Measurements from ENCODE around the gene DHRS11.
A peak's percentile ranks its signal among the peaks of the same experiment; 100 is the strongest.

The DHRS11 gene

GRCh38 chr17:36616061-36617029, 24.7 kb downstream of the DHRS11 start:
- no peak for DNase-seq

- DNase-seq = no peak
These were observed 26.1 kb downstream of the DHRS11 start for GRCh38 chr17:36617773-36618172.

- DNase-seq = no peak
These were observed 31.6 kb downstream of the DHRS11 start for GRCh38 chr17:36623281-36623680.

- DNase-seq = no peak
These were observed 33.5 kb downstream of the DHRS11 start for GRCh38 chr17:36625188-36625587.

GRCh38 chr17:36627101-36627500, 35.4 kb downstream of the DHRS11 start:
- DNase-seq = no peak

DNA sequence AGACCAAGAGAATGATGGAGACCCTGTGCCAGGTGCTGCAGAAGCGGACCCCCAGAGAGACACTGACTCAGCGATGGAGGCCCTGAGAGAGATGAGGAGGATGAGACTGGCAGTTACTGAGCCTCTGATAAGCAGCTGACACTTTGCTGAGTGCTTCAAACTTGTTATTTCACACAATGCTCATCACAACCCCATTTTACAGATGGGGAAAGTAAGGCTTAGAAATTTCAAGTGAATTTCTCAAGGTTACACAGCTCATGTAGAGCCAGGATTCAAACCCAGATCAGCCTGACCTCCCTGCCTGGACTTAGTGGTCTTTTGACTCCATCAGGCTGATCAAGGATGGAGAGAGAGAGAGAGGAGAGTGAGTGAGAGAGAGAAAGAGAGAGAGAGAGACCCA, 36.9 kb downstream of the DHRS11 start:
- no peak for DNase-seq

GRCh38 chr17:36629252-36629847, 37.7 kb downstream of the DHRS11 start:
- peak; percentile 70 to 75 for DNase-seq

- no peak for DNase-seq
These were observed 38.4 kb downstream of the DHRS11 start for GRCh38 chr17:36629970-36630502.

DNA sequence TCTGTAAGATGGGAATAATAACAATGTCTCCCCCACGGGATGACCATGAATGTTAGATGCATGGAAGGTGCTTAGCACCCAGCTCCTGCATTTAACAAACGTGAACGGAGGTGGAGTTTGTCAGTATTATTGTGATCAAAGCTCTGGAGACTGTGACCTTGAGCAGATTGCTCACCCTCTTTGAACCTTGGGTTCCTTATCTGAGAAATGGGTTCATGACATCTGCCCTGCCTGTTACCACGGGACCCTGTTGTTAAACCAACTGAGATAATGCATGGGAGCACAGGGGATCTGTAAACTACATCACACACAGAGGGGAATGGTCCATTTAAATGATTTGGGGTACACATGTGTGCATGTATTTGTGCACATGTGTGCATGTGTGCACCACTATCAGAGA, 39.3 kb downstream of the DHRS11 start:
- DNase-seq = no peak

DNA sequence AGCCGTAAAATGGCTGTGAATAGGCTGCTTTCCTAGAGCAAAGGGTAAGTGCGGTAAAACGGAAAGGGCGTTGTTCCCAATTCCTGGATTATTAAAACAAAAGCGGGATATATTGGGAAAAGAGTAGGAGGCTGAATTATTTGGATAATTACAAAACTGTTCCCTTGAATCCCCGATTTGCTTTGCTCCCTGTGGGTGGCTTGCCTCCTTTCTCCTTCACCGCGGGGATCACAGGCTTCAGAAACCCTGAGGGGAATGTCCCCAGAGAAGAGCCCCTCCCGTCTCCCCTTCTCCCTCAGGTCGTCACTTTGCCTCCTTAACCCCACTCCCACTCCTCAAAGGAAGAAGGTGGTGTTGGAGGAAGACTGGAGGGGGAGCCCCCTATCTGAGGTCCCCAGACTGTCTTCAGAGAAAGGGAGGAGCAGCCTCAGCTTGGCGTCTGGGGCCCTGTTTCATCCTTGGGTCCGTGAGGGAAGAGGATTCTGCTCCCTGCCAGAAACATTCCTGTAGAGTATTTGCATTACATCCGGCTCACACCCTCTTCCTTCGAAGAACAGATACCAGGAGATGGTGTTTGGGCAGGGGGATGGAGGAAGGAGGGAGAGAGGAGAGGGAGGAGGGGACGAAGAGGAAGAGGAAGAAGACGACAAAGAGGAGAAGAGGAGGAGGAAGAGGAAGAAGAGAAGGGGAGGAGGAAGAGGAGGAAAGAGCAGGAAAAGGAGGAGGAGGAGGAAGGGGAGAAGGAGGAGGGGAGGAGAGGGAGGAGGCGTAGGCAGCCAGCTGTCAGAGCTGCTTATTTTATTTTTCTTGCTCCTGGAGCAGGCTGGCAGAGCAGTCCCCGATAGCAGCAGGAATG, 41.5 kb downstream of the DHRS11 start:
- no peak for DNase-seq

- no peak for DNase-seq
These were observed 48.7 kb downstream of the DHRS11 start for GRCh38 chr17:36640346-36640745.

DNA sequence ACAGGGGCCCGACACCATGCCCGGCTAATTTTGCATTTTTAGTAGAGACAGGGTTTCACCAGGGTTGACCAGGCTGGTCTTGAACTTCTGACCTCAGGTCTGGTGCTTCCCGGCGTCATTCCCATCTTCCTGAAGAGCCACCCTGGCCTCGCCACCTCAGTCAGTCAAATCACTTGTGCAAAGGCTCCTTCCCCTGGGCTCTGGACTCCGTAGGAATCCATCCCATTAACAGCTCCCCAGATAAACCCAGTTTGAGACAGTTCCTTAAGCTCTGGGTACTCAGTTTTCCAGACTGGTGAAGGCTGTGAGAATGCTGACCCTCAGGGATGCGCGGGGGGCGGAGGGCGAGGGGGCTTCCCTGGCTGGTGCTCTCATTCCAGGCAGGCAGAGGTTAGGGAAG, 49.2 kb downstream of the DHRS11 start:
- DNase-seq = no peak

DNA sequence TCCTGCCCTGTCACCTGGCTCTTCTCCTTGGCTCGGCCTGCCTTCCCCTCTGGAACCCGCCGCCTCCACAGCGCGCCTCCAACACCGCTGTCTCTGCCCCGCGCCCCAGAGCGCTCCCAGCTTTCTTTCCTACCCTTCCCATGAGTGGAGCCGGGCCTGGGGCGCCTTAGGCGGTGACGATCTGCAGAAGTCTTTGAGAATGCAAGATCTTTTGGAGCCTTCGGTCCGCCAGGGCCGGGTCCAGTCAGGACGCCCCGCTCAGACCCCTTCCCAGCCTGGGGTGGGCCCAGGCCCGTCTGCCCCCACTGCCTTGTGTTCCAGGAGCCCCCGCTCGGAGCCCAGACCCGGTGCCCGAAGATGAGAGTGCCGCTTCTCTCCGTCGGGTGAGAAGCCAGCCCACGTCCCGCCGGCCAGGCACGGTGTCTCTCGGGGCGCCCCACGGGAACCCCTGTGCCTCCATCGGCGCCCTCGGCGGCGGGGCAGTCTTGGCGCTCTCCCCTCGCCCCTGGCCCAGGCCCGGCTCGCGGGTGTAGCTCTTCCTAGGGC, 49.7 kb downstream of the DHRS11 start:
- no peak for DNase-seq

DNA sequence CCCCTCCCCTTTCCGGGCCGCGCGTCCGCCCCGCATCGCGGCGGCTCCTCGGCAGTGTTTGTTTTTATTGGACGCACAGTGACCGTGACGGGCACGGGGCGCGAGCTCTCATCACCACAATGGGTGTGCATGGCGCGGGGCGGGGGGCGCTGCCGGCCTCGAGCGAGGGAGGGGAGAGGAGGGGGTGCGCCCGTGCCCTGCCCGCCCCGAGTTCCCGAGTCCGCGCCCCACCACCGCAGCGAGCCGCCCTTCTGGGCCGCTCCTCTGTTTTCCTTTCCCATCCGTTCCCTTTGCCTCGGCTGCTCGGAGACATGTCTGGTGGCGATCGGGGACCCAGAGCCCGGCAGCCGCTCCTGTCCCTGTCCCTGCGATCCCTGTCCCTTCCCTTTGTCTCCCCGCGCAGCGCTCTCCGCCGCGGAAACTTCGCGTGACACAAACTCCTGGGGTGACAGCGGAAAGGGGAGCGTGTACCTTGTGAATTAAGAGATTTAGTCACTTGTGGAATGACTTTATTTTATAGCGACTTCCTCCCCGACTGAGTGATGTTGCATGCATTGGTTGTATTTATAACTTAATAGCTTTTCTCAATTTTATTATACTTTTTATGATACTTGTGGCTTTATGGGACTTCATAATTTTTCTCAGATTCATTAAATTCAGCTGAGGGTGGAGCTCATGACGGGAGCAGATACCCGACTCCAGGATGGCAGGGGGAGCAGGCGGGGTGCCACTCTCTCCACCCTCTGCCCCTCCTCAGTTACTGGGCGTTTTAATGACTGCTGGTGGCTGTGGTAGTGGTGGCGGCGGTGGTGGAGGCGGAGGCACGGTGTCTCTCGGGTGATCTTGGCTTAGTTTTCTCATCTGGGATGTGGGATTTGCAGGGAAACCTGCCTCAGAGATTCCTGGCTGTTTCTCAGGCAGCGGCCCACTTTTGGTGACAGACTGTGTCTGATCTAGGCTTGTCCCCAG, 50.5 kb downstream of the DHRS11 start:
- DNase-seq = no peak

DNA sequence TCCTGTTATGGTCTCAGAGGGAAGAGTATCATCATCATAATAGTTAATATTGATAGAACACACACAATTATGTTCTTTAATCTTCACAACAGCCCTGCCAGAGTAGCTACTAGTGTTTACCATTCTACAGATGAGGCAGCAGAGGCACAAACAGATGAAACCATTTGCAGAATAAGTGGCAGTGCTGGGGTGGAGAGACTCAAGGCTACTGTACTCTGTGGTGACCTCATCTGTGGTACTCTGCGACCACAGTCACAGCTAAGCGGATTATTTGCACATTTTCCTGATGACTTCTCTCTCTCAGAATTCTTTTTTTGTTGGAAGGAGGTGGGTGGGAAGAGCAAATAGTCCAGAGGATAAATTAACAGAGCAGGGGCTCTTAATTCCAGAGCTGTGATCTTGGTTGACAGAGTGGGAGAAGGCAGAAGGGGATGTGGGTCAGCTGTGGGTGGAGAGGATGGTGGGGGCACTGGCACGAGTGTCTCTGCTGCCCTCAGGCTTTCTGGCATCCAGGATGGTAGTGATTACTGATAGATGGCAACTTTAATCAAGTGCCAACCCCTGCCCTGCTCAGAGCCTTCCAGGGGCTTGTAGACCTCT, 51.5 kb downstream of the DHRS11 start:
- DNase-seq = no peak

- no peak for DNase-seq
These were observed 53.7 kb downstream of the DHRS11 start for GRCh38 chr17:36645422-36645821.

GRCh38 chr17:36647636-36648035, 56.0 kb downstream of the DHRS11 start:
- no peak for DNase-seq

DNA sequence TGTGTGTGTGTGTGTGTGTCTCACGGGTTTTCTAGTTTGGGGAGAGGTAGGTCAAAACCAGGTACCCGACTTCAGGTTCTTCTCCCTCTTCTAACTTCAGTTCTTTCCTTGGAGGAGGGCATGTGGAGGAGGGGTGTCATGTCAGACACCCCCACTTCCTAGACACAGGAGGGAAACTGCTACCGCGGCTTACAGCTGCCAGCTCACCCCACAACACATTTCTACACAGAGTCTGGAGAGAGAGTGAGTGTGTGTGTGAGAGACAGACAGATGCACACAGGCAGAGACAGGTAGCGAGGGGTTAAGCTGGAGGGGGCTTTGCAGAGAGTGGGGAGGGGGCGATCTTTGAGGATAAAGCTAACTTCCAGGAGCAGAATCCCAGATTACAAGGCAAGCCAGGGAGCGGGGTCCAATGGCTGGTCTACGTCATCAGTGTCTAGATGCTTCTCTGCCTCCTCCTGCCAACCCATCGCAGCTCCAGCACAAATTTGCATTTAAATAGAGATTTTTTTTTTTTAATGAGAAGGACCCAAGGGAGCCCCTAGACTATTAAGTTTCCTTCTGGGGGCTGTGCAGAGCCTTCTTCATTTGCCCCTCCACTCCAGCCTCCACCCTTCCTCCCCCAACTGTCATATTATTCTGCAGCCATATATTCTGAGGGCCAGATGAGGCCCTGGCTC, 58.6 kb downstream of the DHRS11 start:
- DNase-seq = no peak
